HG02798 (cell line): Measurements from ENCODE around the gene HSPA1B.
A peak's percentile ranks its signal among the peaks of the same experiment; 100 is the strongest.
"Not testable (repeated sequence)": the region's sequence is repeated elsewhere in the genome, so short reads cannot be mapped to it uniquely, and the experiment has no call there.

Source experiments
- ATAC-seq: cut with Tn5 transposase; IDR thresholded peaks from one replicate; pipeline ENCODE4 v1.9.1; 2021; ENCODE audit warnings: mild to moderate bottlenecking; ENCODE audit not compliant: unreplicated experiment, poor library complexity

HSPA1B gene

GRCh38 chr6:31796993-31797385, 30.5 kb upstream of the HSPA1B start:
- ATAC-seq = no peak

GRCh38 chr6:31797588-31797987, 29.9 kb upstream of the HSPA1B start:
- ATAC-seq = no peak

- ATAC-seq = no peak
These were observed 27.8 kb upstream of the HSPA1B start for GRCh38 chr6:31799781-31800180.

GRCh38 chr6:31801031-31801927, 26.3 kb upstream of the HSPA1B start:
- not testable (repeated sequence) for ATAC-seq

DNA sequence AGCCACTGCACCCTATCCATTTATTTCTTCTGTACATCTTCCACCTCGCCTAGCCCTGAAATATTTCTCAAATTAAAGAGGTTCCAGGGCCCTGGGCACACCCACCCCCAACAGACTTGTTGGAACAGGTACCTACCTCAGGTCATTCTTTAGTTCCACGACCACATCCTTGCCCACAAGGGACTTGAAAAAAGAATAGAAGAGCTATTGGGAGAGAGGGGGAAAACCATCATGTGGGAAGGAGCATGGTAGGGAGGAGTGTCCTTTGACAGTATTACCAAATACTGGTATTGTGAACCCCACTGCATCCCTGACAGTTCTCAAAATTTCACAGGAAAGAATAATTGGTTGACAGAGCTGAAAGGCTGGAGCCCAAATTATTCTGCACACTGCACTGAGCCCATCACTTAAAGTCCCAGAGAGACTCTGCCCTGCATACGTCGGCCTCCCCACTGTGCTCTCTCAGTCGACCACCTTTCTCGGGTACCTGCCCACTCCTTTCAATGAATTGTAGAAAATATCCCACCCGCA, 21.5 kb upstream of the HSPA1B start:
- no peak for ATAC-seq

DNA sequence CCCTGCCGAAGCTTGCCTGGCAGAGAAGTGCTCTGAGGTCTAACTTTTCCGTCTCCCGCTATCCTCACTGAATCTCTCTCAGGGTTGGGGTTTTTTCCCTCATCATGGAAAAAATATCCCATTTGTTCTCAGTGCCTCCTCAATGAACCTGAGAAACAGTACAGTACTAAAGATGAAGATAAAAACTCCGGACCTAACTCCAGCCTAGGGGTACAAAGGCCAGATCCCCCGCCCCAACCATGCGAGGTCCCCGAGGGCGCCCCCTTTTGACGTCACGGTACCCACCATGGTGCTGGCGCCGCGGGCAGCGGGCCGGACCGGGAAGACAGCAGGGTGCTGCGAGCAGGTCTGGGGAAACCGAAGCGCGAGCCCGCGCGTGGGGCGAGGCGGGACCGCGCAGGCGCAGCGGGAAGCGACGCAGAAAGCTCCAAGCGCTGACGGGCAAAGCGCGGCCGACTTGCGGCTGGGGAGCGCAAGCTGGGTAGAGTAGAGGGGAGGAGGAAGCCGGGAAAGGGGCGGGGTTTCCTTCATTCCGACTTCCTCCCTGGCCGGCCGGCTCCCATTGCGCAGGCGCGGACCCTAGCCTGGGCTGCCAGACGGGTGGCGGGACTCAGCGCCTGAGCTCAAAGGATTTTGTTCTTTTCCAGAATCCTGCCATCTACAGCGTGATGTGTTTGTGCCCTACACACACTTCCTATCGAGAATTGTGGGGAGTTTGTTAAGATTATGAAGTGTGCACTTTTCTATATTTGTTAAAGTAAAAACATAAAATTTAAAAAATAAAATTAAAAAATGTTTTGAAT, 20.9 kb upstream of the HSPA1B start, which contains the start of gene LSM2:
TSS of gene LSM2 (minus strand) at position 497 of the 803 bp plus-strand sequence. CDS start at position 288, 209 bp downstream.
- peak; percentile 96 for ATAC-seq

- not testable (repeated sequence) for ATAC-seq
These were observed 18.9 kb upstream of the HSPA1B start for GRCh38 chr6:31808599-31808998.

GRCh38 chr6:31811645-31812044, 15.9 kb upstream of the HSPA1B start:
- no peak for ATAC-seq

DNA sequence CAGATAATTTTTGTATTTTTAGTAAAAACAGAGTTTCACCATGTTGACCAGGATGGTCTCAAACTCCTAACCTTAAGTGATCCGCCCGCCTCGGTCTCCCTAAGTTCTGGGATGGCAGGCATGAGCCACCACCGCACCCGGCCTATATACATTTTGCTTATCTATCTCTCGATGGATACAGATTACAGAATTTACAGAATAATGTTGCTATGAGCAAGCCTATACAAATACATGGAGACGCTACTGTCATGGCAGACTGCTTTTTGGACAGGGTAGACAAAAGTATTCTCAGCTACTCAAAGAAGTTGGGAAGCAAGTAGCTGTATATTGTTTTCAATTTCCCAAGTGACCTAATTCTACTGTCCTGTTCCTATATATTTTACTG, 14.1 kb upstream of the HSPA1B start:
- no peak for ATAC-seq

DNA sequence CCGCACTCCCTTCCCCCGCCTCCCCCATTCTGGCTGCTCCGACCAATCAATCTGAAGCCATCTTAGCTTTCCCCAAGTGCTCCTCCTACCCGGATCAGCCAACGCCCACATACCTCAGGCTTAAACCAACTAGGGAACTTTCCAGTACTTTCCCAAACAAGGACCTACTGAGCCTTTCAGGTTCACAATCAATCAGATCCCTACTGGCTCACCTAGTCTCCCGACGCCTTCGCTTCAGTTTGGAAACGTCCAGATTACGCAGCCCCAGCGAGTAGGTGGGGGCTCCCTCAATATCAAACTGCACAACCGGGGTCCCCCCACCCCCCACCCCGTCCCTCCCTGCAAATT, 12.9 kb upstream of the HSPA1B start:
- ATAC-seq = peak; percentile 49

DNA sequence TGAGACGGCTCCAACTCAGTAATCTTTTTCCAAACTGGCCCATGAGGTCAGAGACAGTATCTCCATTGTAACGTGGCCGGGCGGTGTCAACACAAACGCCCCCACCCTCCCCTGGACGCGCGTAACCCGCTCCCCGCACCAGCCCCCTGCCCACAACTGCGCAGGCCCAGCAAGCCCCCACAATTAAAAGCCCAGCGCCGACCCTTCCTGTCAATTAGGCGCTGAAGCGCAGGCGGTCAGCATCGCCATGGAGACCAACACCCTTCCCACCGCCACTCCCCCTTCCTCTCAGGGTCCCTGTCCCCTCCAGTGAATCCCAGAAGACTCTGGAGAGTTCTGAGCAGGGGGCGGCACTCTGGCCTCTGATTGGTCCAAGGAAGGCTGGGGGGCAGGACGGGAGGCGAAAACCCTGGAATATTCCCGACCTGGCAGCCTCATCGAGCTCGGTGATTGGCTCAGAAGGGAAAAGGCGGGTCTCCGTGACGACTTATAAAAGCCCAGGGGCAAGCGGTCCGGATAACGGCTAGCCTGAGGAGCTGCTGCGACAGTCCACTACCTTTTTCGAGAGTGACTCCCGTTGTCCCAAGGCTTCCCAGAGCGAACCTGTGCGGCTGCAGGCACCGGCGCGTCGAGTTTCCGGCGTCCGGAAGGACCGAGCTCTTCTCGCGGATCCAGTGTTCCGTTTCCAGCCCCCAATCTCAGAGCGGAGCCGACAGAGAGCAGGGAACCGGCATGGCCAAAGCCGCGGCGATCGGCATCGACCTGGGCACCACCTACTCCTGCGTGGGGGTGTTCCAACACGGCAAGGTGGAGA, 12.3 kb upstream of the HSPA1B start, which contains the start of the genes HSPA1A and HSPA1L:
TSS of gene HSPA1A (plus strand) at position 519 of the 814 bp plus-strand sequence. CDS start at position 733, 214 bp downstream.
TSS of gene HSPA1L (minus strand) at position 259 of the 814 bp plus-strand sequence. CDS start 3,311 bp downstream, outside the sequence.
- ATAC-seq = peak; percentile 50

DNA sequence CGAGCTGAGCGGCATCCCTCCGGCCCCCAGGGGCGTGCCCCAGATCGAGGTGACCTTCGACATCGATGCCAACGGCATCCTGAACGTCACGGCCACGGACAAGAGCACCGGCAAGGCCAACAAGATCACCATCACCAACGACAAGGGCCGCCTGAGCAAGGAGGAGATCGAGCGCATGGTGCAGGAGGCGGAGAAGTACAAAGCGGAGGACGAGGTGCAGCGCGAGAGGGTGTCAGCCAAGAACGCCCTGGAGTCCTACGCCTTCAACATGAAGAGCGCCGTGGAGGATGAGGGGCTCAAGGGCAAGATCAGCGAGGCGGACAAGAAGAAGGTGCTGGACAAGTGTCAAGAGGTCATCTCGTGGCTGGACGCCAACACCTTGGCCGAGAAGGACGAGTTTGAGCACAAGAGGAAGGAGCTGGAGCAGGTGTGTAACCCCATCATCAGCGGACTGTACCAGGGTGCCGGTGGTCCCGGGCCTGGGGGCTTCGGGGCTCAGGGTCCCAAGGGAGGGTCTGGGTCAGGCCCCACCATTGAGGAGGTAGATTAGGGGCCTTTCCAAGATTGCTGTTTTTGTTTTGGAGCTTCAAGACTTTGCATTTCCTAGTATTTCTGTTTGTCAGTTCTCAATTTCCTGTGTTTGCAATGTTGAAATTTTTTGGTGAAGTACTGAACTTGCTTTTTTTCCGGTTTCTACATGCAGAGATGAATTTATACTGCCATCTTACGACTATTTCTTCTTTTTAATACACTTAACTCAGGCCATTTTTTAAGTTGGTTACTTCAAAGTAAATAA, 10.2 kb upstream of the HSPA1B start:
- ATAC-seq = not testable (repeated sequence)

GRCh38 chr6:31817929-31818511, 9.5 kb upstream of the HSPA1B start:
- not testable (repeated sequence) for ATAC-seq

- ATAC-seq = no peak
These were observed 7.7 kb upstream of the HSPA1B start for GRCh38 chr6:31819871-31820299.

DNA sequence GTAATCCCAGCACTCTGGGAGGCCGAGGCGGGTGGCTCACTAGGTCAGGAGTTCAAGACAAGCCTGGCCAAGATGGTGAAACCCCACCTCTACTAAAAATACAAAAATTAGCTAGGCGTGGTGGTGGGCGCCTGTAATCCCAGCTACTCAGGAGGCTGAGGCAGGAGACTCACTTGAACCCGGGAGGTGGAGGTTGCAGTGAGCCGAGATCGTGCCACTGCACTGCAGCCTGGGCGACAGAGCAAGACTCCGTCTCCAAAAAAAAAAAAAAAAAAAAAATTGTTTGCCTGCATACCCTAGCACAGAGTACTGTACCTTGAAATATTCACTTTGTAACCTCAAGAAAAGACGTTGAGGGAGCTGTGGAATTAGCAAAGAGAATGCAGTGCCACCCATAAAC, 7.1 kb upstream of the HSPA1B start:
- ATAC-seq = not testable (repeated sequence)

GRCh38 chr6:31821301-31822035, 6.1 kb upstream of the HSPA1B start:
- ATAC-seq = peak; percentile 61

- peak; percentile 60 for ATAC-seq
These were observed 5.3 kb upstream of the HSPA1B start for GRCh38 chr6:31822036-31822821.
